IMR-90 (cell line): ENCODE measurements around the gene PRCP. TPM values are rescaled to one million over a fixed set of nuclear protein-coding genes. Genes with fewer than 3 reads are reported as not detected.

Experiments used
- ATAC-seq: fragments of 200-7000 bp; cut with Tn5 transposase; 2 replicates; pipeline ENCODE4 v1.9.1; 2020; ENCODE audit warnings: low read depth, mild to moderate bottlenecking, moderate library complexity
- BruUV-seq: library from RNA; stranded (reverse); fragments of 400-500 nt; replicated peaks from 2 replicates; lab custom pipeline; 2021; lab: Mats Ljungman, UMichigan
- CTCF ChIA-PET: fragments of 300-600 bp; formaldehyde crosslinking; extraction: SDS; loops from one replicate; lab custom pipeline; 2021; ENCODE audit warnings: antibody characterized with exemption; lab: Yijun Ruan, JAX
- POLR2A ChIA-PET: fragments of 300-600 bp; sonication (Branson Sonifier 250); formaldehyde crosslinking; loops from one replicate; lab custom pipeline; 2022; ENCODE audit warnings: antibody characterized with exemption; ENCODE audit not compliant: unreplicated experiment; lab: Charles Lee
- DNase-seq: peaks from one replicate; pipeline ENCODE4 v3.0.0; 2013
- H2AFZ ChIP-seq: replicated peaks from 2 replicates; pipeline ENCODE3; 2013; ENCODE audit warnings: low read length, mild to moderate bottlenecking; ENCODE audit not compliant: poor library complexity
- H2AK5ac ChIP-seq: 2 replicates; pipeline ENCODE4 v1.6.1; 2013; ENCODE audit warnings: low read depth, low read length, inconsistent platforms
- H2AK9ac ChIP-seq: replicated peaks from 2 replicates; pipeline ENCODE3; 2013; ENCODE audit warnings: mild to moderate bottlenecking, low read depth, low read length, moderate library complexity; ENCODE audit not compliant: poor library complexity
- H2BK120ac ChIP-seq: 2 replicates; pipeline ENCODE4 v1.6.1; 2013; ENCODE audit warnings: low read depth, low read length, inconsistent platforms
- H2BK15ac ChIP-seq: 3 replicates; pipeline ENCODE4 v1.6.1; 2013; ENCODE audit warnings: low read depth, low read length, inconsistent platforms
- H2BK20ac ChIP-seq: 2 replicates; pipeline ENCODE4 v1.6.1; 2013; ENCODE audit warnings: low read depth, mild to moderate bottlenecking, inconsistent platforms, low read length, moderate library complexity
- H2BK5ac ChIP-seq: 2 replicates; pipeline ENCODE4 v1.6.1; 2013; ENCODE audit warnings: mild to moderate bottlenecking, low read depth, low read length, inconsistent platforms; ENCODE audit not compliant: poor library complexity, severe bottlenecking
- H3K14ac ChIP-seq: replicated peaks from 2 replicates; pipeline ENCODE4 v1.6.1; 2013; ENCODE audit warnings: low read depth, low read length, inconsistent platforms
- H3K18ac ChIP-seq: 2 replicates; pipeline ENCODE4 v1.6.1; 2013; ENCODE audit warnings: low read depth, low read length, control low read depth
- H3K23ac ChIP-seq: 2 replicates; pipeline ENCODE4 v1.6.1; 2013; ENCODE audit warnings: low read depth, low read length, inconsistent platforms
- H3K27ac ChIP-seq: 2 replicates; pipeline ENCODE4 v1.5.1; 2013; ENCODE audit warnings: mild to moderate bottlenecking, control low read depth, low read length; ENCODE audit not compliant: insufficient read depth
- H3K27me3 ChIP-seq: 2 replicates; pipeline ENCODE4 v1.6.1; 2013; ENCODE audit warnings: low read length; ENCODE audit not compliant: control insufficient read depth, insufficient read depth
- H3K36me3 ChIP-seq: 2 replicates; pipeline ENCODE4 v1.6.1; 2013; ENCODE audit warnings: low read length, mixed read lengths; ENCODE audit not compliant: control insufficient read depth, insufficient read depth
- H3K4ac ChIP-seq: 2 replicates; pipeline ENCODE4 v1.6.1; 2013; ENCODE audit warnings: low read depth, low read length, inconsistent platforms
- H3K4me1 ChIP-seq: 2 replicates; pipeline ENCODE4 v1.6.1; 2013; ENCODE audit warnings: low read length, mixed read lengths; ENCODE audit not compliant: control insufficient read depth, insufficient read depth
- H3K4me2 ChIP-seq: 2 replicates; pipeline ENCODE4 v1.6.1; 2013; ENCODE audit warnings: low read depth, mild to moderate bottlenecking, control low read depth, low read length, moderate library complexity
- H3K4me3 ChIP-seq: 2 replicates; pipeline ENCODE4 v1.5.1; 2013; ENCODE audit warnings: low read depth, mild to moderate bottlenecking, control low read depth, low read length, moderate library complexity; ENCODE audit not compliant: insufficient read depth
- H3K56ac ChIP-seq: 2 replicates; pipeline ENCODE4 v1.6.1; 2013; ENCODE audit warnings: low read length, inconsistent platforms; ENCODE audit not compliant: insufficient read depth; ENCODE audit errors: extremely low read depth
- H3K79me1 ChIP-seq, 2 experiments: 2 replicates each; pipeline ENCODE4 v1.6.1; 2013; ENCODE audit warnings: low read length in 2 of 2, inconsistent platforms in 1 of 2, low read depth in 1 of 2
- H3K9ac ChIP-seq: 2 replicates; pipeline ENCODE4 v1.6.1; 2013; ENCODE audit warnings: low read depth, low read length, control low read depth
- H3K9me1 ChIP-seq: 2 replicates; pipeline ENCODE4 v1.6.1; 2013; ENCODE audit warnings: low read length, inconsistent platforms; ENCODE audit not compliant: insufficient read depth
- H3K9me3 ChIP-seq: 2 replicates; pipeline ENCODE4 v1.6.1; 2013; ENCODE audit warnings: low read length; ENCODE audit not compliant: control insufficient read depth, insufficient read depth
- H4K20me1 ChIP-seq: 2 replicates; pipeline ENCODE4 v1.6.1; 2013; ENCODE audit warnings: low read length, inconsistent platforms; ENCODE audit not compliant: insufficient read depth
- H4K5ac ChIP-seq: 2 replicates; pipeline ENCODE4 v1.6.1; 2013; ENCODE audit warnings: mild to moderate bottlenecking, low read depth, low read length, control low read depth
- H4K8ac ChIP-seq, 2 experiments: 2 replicates each; pipeline ENCODE4 v1.6.1; 2013; ENCODE audit warnings: low read depth in 2 of 2, low read length in 2 of 2, control low read depth in 1 of 2, inconsistent platforms in 1 of 2
- H4K91ac ChIP-seq: 2 replicates; pipeline ENCODE4 v1.6.1; 2013; ENCODE audit warnings: low read depth, low read length, inconsistent platforms; ENCODE audit not compliant: insufficient read depth
- BHLHE40 ChIP-seq: fragments of 150-350 bp; IDR thresholded peaks from 2 replicates; pipeline ENCODE4 v1.6.1; 2016; ENCODE audit warnings: mild to moderate bottlenecking, low read depth, low read length
- CEBPB ChIP-seq: IDR thresholded peaks from 2 replicates; pipeline ENCODE4 v1.6.1; 2012; ENCODE audit warnings: low read depth, low read length, improper control_type of control experiment
- CHD1 ChIP-seq: IDR thresholded peaks from 2 replicates; pipeline ENCODE4 v1.6.1; 2012; ENCODE audit warnings: low read depth, low read length, improper control_type of control experiment
- FOS ChIP-seq: fragments of 150-350 bp; IDR thresholded peaks from 2 replicates; pipeline ENCODE4 v1.6.1; 2016; ENCODE audit warnings: low read depth, low read length
- MAFK ChIP-seq: IDR thresholded peaks from 2 replicates; pipeline ENCODE4 v1.6.1; 2012; ENCODE audit warnings: low read depth, low read length, improper control_type of control experiment
- MAZ ChIP-seq: IDR thresholded peaks from 2 replicates; pipeline ENCODE4 v1.6.1; 2012; ENCODE audit warnings: low read depth, mild to moderate bottlenecking, low read length, improper control_type of control experiment, moderate library complexity, borderline replicate concordance
- MXI1 ChIP-seq: IDR thresholded peaks from 2 replicates; pipeline ENCODE4 v1.6.1; 2012; ENCODE audit warnings: low read depth, mild to moderate bottlenecking, low read length, moderate library complexity, borderline replicate concordance
- NFE2L2 ChIP-seq: fragments of 150-350 bp; IDR thresholded peaks from 2 replicates; pipeline ENCODE4 v1.6.1; 2016; ENCODE audit warnings: low read depth, mild to moderate bottlenecking, low read length
- POLR2A ChIP-seq: IDR thresholded peaks from 2 replicates; pipeline ENCODE4 v1.6.1; 2012; ENCODE audit warnings: mild to moderate bottlenecking, low read depth, low read length
- RAD21 ChIP-seq: IDR thresholded peaks from 2 replicates; pipeline ENCODE4 v1.6.1; 2012; ENCODE audit warnings: low read length, improper control_type of control experiment
- RCOR1 ChIP-seq: IDR thresholded peaks from 2 replicates; pipeline ENCODE4 v1.6.1; 2012; ENCODE audit warnings: mild to moderate bottlenecking, low read length, improper control_type of control experiment; ENCODE audit not compliant: insufficient replicate concordance
- RFX5 ChIP-seq: IDR thresholded peaks from 2 replicates; pipeline ENCODE4 v1.8.0; 2012; ENCODE audit warnings: low read depth, mild to moderate bottlenecking, low read length, moderate library complexity
- SMC3 ChIP-seq: fragments of 150-350 bp; IDR thresholded peaks from 2 replicates; pipeline ENCODE4 v1.6.1; 2016; ENCODE audit warnings: low read depth, mild to moderate bottlenecking, antibody characterized with exemption, low read length, moderate library complexity
- dilution Hi-C: fragments of 300-500 bp; cut with HindIII; formaldehyde crosslinking; loops from one replicate; pipeline ENCODE4 v1.14.3; 2018; ENCODE audit warnings: low sequenced_read_pairs; ENCODE audit not compliant: unreplicated experiment
- in situ Hi-C: fragments of 300-500 bp; cut with MboI; formaldehyde crosslinking; loops from 3 replicates; pipeline ENCODE4 v1.14.3; 2019; ENCODE audit warnings: low sequenced_read_pairs, inconsistent platforms, mixed read lengths
- intact Hi-C: fragments of 100-400 bp; cut with micrococcal nuclease; formaldehyde crosslinking; loops from 2 replicates; pipeline ENCODE4 v1.10.0; 2022
- polyA plus RNA-seq, 3 experiments: library from polyadenylated mRNA; depleted of rRNA; stranded (reverse); fragments of >200 nt; gene quantifications; 2 replicates each; pipeline ENCODE4 v1.2.3, GENCODE V29; 2012; ENCODE audit warnings: low replicate concordance in 1 of 3
- total RNA-seq: library from RNA; depleted of rRNA; stranded (reverse); fragments of >200 nt; gene quantifications from 2 replicates; pipeline ENCODE4 v1.2.3, GENCODE V29; 2012
- TF ChIP-seq, protein P1 (sequence below): fragments of 150-350 bp; IDR thresholded peaks from 2 replicates; pipeline ENCODE4 v1.6.1; 2016; ENCODE audit warnings: low read depth, mild to moderate bottlenecking, low read length, moderate library complexity, borderline replicate concordance
- TF ChIP-seq, protein P2 (sequence below): conservative IDR thresholded peaks from 2 replicates; pipeline ENCODE4 v1.5.1; 2012; ENCODE audit warnings: mild to moderate bottlenecking, low read depth, low read length, improper control_type of control experiment
- TF ChIP-seq, protein P3 (sequence below): fragments of 150-350 bp; IDR thresholded peaks from 2 replicates; pipeline ENCODE4 v1.6.1; 2017; ENCODE audit warnings: mild to moderate bottlenecking, antibody characterized with exemption, low read length, low read depth

PRCP gene
- total and polyA plus RNA-seq, 2 of the 4 experiments (the other 2 are of a cell fraction), result 31.7 to 64.9 TPM

DNA sequence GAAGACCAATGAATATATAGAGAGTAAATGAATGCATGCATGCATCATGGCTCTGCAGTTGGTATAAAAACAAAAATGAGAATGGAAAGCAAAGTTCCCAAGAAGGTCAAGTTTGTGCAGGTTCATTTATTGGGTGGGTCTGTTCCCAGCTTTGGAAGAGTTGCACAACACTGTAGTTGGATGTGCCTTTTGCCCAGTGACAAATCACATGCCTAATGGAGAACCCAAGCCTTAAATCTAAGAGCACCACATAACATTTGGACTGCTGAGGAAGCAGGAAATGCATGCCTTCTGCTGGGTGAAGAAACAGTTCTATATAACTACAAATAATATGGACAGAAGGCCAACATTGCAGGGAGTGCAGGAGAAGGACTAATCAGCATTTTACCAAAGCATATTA is 30.6 kb downstream of the PRCP start:
- H2BK5ac ChIP-seq, result no peak overlapping the region
- H3K79me1 ChIP-seq, result peaks cover 6% of the 10 kb centered on the region in 2 experiments; a peak in 2 of 4 replicates
- no peak overlapping the region for H4K8ac ChIP-seq
- no peak overlapping the region for H2BK15ac ChIP-seq
- H4K91ac ChIP-seq, result no peak overlapping the region
- TF ChIP-seq, protein P1, sequence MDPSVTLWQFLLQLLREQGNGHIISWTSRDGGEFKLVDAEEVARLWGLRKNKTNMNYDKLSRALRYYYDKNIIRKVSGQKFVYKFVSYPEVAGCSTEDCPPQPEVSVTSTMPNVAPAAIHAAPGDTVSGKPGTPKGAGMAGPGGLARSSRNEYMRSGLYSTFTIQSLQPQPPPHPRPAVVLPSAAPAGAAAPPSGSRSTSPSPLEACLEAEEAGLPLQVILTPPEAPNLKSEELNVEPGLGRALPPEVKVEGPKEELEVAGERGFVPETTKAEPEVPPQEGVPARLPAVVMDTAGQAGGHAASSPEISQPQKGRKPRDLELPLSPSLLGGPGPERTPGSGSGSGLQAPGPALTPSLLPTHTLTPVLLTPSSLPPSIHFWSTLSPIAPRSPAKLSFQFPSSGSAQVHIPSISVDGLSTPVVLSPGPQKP, result no peak
- TF ChIP-seq NFE2L2 (no peak), SMC3 (no peak), MAFK (no peak), MXI1 (no peak), RFX5 (no peak), RCOR1 (no peak), RAD21 (no peak), CHD1 (no peak), POLR2A (no peak), BHLHE40 (no peak), CEBPB (no peak), FOS (no peak), MAZ (no peak)
- TF ChIP-seq, protein P2, sequence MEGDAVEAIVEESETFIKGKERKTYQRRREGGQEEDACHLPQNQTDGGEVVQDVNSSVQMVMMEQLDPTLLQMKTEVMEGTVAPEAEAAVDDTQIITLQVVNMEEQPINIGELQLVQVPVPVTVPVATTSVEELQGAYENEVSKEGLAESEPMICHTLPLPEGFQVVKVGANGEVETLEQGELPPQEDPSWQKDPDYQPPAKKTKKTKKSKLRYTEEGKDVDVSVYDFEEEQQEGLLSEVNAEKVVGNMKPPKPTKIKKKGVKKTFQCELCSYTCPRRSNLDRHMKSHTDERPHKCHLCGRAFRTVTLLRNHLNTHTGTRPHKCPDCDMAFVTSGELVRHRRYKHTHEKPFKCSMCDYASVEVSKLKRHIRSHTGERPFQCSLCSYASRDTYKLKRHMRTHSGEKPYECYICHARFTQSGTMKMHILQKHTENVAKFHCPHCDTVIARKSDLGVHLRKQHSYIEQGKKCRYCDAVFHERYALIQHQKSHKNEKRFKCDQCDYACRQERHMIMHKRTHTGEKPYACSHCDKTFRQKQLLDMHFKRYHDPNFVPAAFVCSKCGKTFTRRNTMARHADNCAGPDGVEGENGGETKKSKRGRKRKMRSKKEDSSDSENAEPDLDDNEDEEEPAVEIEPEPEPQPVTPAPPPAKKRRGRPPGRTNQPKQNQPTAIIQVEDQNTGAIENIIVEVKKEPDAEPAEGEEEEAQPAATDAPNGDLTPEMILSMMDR, result no peak
- TF ChIP-seq, protein P3, sequence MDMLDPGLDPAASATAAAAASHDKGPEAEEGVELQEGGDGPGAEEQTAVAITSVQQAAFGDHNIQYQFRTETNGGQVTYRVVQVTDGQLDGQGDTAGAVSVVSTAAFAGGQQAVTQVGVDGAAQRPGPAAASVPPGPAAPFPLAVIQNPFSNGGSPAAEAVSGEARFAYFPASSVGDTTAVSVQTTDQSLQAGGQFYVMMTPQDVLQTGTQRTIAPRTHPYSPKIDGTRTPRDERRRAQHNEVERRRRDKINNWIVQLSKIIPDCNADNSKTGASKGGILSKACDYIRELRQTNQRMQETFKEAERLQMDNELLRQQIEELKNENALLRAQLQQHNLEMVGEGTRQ, result no peak
- H3K56ac ChIP-seq, result no peak overlapping the region
- no peak overlapping the region for H3K4me3 ChIP-seq
- no peaks in the 10 kb centered on the region for H3K9me3 ChIP-seq
- H3K4me2 ChIP-seq, result no peak overlapping the region
- H3K27me3 ChIP-seq, result no peaks in the 10 kb centered on the region
- H4K5ac ChIP-seq, result no peak overlapping the region
- H4K20me1 ChIP-seq, result no peaks in the 10 kb centered on the region
- ChIA-PET POLR2A (no interaction called here), CTCF (no interaction called here)
- in situ Hi-C loops, result no loop called here
- H3K9me1 ChIP-seq, result peaks cover 3% of the 10 kb centered on the region; the same call in 1 of the 2 replicates
- H2AK9ac ChIP-seq, result no peak overlapping the region
- no peak overlapping the region for H2AFZ ChIP-seq
- no peaks in the 10 kb centered on the region for H3K36me3 ChIP-seq
- no peak overlapping the region for H3K27ac ChIP-seq
- dilution Hi-C loops, result no loop called here
- no TSS peak for BruUV-seq
- DNase-seq (no peak), ATAC-seq (no peak; the same call in 1 of the 2 replicates)
- no peak overlapping the region for H3K23ac ChIP-seq
- no peak overlapping the region for H3K9ac ChIP-seq
- intact Hi-C loops, result loop anchor here (5.0 kb wide), 1 partner anchor 953 kb away; no protein-coding TSS in a partner anchor
- no peak overlapping the region for H2BK20ac ChIP-seq
- no peak overlapping the region for H3K18ac ChIP-seq
- H3K14ac ChIP-seq, result no peak overlapping the region
- H3K4ac ChIP-seq, result no peak overlapping the region
- H3K4me1 ChIP-seq, result peaks cover 5% of the 10 kb centered on the region; the same call in 1 of the 2 replicates
- no peak overlapping the region for H2BK120ac ChIP-seq
- no peak overlapping the region for H2AK5ac ChIP-seq
